GM19372 (cell line): ENCODE results near the gene SH3YL1.

Source experiments
- ATAC-seq: cut with Tn5 transposase; IDR thresholded peaks from one replicate; pipeline ENCODE4 v1.9.1; 2021; ENCODE audit warnings: mild to moderate bottlenecking, low read depth, moderate library complexity; ENCODE audit not compliant: unreplicated experiment

Gene SH3YL1

DNA sequence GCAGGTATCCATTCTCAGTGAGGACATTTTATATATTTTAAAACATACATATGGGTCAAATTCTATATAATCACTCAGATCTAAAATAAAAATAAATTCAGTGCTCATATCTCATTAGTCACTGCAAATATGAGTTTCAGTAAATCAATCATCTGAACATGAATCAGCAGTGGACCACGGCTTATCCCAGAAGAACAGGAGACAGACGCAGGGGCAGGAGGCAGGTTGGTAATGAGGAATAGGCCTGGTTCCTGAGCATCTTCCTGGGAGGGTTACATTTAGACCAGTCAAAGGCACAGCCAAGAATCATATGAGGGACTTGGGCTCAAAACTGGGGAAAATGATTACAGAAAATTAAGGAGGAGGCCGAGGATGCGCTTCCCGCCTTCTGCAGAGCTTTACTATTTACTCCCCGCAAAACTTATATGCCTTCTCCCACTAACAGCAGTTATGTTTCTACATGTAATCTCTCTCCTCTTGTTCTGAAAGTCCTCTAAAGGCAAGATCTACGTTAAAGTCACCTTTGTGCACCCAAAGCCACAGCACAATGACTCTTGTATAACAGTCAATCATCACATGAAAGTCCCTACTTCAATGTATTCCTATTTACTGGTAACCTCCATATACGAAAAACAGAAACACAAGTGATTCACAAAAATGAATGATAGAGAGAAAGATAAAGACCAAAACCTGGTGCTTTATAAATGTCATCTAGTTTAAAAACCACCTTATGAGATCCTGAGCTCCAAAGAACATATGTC, 35.1 kb downstream of the SH3YL1 start:
- no peak for ATAC-seq

DNA sequence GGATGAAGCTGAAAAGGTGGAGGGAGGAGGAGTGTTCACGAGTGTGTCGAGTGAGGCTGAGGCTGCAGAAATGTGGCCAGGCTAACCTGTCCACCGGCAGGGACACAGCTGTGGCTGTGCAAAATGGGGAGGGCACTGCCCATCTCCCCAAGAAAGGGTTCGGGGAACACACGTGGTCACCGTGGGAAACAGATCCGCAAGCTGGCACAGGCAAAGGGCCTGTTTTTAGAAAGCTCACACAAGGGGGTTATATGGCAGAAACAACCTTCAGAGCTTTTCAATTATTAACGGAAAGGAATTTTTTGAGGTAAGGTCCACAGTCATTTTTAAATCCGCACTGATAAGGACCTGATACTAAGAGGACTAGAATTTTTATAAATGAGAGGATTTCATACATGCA, 35.7 kb downstream of the SH3YL1 start:
- ATAC-seq, result no peak

DNA sequence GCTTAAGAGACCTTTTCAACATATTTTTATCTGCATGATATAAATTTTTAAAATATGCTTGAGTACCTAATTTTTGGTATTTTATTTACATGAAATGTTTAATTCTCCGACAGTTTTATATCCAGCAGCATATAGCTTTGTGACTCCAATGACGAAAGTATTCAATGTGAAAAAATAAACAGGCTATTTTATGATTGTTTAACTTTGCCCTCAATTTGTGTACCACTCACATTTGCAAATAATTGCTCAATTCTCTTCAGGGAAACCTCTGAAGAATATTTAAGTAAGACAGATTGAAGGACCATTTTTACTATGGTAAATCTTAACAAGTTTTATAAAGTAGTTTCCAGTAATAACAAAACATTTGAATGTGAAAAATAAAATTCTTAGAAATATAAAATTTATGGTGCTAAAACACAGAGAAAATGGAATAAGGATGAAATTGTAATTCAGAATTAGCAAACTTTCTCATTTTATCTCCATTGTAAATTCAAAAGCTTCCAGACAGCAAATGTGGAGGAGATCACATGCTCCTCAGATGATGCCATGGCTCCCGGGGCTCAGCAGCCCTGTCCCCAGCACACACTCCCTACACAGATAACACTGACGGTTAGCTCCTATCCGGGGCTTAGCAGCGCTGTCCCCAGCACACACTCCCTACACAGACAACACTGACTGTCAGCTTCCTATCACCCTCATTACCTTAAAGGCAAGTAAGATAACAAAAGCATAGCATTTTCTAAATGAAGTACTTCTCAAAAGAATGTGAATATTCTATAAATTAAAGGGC, 39.7 kb downstream of the SH3YL1 start:
- no peak for ATAC-seq

DNA sequence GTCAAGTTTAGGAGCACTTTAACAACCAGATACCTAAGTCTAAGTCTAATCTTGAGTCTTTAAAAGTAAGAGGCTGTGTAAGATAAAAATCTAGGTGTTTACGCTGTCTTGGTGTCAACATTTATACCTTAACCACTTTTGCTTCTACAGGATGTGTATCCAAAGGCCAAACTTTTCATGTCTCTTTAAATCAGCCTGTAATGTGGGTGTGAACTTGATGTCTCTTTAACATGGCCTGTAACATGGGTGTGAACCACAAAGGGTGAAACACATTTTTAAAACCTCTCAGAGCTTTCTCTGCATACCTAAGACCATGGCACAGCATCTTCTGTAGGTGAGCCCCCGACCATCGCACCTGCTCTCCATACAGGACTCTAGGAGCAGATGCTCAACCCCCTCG, 40.4 kb downstream of the SH3YL1 start:
- ATAC-seq, result no peak

DNA sequence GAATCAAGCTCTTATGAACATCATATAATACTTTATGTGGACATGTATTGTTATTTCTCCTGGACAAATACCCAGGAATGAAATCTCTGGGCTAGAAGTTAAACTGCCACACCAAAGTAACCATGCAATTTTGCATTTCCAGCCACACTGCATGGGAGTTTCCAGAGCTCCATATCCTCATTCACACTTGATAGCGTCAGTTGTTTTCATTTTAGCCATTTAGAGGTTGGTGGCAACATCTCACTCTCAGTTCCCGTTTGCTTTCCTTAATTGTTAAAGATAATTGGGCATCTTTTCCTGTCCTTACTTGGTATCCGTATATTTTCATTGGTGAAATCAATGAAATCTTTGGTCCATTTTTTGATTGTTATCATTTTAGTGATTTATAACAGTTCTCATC, 47.8 kb downstream of the SH3YL1 start:
- no peak for ATAC-seq

DNA sequence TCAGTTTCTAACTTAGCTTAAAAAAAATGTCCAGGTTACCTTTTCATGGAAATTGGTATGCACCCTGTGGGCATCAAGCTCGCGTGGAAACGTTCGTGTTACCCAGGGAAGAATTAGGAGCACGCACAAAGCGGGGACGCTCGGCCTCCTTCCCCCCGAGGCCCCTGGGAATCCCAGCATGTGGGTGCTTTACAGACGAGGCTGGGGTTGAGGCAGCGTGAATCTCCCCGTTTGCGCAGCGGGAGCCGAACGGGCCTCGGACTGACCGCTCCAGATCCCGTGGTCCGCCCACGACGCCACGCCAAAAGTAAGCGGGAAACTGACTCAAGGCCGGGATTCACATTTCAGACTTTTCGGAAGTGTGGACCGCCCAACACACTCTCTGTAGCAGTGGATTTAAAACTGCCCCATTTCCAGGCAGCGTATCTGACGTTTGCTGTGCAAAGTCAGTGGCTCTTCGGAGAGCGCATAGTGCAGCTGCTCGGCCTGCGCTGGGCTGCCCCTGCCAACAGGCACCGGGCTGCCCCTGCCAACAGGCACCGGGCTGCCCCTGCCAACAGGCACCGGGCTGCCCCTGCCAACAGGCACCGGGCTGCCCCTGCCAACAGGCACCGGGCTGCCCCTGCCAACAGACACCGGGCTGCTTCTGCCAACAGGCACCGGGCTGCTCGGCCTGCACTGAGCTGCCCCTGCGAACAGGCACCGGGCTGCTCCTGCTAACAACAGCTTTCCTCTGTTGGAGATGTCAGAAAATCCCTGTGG, 49.7 kb downstream of the SH3YL1 start:
- no peak for ATAC-seq

DNA sequence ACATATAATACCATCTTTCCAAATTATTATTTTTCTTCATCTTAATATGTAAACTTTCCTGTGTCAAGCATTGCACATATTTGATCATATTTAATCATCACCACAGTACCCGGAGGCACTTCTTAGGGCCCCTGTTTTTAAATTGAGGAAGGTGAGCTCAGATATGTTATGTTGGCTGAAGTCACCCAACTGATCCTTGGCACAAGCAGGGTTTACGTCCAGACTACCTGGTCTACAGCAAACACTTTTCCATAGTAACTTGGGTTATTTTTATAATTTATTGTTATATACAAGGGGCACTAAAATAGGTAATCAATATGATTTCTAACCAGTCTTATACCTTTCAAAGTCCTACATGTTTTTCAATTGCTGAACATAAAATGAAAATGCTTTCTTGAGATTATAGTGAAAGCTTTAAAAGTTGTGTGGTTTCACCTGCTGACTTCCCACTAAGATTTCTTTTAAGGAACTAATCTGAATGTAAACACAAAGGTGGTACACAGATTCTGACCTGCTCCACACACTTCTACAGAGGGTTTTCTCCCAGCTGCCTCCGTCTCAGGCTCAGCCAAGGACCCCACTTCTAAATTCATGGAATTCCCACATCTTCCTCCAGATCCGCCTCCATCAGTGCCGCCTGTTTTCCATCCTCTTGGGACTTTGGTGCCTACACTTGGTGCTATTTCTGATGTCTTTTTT, 52.2 kb downstream of the SH3YL1 start:
- ATAC-seq, result no peak

DNA sequence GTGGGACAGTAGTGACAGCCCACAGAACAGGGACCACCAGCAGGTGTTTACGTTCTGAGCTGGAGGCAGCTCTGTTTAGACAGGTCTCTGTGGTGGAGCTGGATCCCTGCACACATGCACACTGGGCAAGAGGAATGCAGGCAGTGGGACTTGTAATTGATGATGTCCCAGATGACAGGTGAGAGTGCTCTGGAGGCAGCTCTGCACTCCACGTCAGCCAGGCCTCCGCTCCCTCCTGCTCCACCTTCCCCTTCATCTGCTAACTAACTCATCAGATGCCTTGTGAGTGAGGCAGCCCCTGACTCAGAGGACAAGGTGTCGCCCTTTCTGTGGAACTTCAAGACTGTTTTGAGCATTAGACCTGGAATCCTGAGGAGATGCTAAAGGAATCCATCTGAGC, 53.2 kb downstream of the SH3YL1 start:
- no peak for ATAC-seq

DNA sequence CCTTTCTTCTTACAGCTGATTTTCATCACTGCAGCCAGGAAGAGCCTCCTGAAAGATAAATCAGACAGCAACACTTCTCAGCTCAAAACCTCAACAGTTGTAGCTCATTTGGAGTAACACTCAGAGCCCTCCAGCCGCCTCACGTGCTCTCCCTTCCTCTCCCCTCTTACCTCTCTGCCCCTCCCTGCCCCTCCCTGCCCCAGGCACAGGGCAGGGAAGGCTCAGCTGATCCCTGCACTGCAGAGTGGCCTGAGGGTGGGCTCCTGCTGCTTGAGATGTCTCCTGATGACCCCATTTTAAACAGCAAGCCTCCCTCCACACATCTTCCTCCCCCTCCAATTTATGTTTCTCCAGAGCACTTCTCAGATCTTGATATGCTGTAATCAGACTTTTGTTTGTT, 54.4 kb downstream of the SH3YL1 start:
- ATAC-seq, result no peak

DNA sequence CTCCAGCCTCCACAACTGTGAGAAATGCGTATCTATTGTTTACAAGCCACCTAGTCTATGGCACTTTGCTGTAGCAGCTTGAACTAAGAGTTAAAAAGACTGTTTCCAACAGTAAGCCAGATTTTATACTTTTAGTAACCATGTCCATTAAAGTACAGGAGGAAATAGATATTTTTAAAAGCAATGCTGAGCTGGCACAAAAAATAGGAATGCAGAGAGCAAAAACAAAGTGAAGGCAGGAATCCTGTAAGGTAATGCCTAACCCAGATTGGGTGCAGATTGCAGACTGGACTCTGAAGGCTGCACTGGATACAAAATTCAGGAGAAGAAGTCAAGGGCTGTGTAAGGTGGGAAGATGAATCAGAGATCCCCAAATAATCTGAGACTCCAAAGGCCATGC, 55.5 kb downstream of the SH3YL1 start:
- no peak for ATAC-seq

DNA sequence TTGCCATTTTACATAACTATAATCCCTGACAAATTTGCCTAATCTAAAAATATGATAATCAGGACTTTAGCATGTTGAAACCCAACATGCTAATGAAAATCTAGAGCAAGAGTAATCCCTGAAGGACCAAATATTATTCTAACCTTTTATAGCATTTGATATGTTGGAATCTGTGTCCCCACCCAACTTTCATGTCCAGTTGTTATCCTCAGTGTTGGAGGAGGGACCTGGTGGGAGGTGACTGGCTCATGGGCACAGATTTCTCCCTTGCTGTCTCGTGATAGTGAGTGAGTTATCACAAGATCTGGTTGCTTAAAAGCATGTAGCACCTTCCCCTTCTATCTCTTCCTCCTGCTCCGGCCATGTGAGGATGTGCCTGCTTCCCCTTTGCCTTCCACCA, 59.8 kb downstream of the SH3YL1 start:
- no peak for ATAC-seq

DNA sequence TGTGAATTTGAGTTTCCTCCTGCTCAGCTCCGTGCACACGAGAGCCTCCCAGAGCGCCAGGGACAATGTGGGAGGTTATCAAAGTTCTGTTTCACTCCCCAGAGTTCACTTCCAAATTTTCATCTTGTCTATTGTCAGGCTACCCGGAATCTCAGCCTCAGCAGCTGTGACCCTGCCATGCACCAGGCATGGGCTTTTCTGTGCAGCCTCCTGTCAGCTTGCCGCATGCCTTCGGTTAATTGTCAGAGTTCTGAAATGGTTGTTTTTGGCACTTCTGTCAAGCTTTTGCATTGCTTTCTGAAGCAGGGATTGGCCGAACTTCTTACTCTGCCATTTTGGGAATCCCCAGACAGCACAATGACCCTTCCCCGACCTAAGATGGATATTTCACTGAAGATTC, 60.4 kb downstream of the SH3YL1 start:
- ATAC-seq, result no peak

DNA sequence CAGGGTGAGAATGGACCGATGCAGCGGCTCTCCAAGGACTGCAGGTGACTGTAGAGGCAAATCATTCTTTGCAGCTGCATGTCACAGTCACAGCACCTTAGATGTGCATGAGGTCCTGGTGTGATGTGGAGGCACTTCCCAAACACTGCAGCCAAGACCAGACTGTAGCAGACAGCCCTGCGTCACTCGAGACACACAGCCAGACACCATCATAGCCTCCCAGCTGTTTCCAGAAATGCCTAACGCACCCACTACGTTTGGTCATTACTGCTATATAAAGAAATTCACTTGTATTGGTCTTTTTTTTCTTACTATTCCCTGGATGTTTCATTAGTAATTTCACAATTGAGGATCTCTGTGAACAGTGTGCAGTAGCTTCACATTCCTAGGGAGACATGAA, 60.9 kb downstream of the SH3YL1 start:
- no peak for ATAC-seq

DNA sequence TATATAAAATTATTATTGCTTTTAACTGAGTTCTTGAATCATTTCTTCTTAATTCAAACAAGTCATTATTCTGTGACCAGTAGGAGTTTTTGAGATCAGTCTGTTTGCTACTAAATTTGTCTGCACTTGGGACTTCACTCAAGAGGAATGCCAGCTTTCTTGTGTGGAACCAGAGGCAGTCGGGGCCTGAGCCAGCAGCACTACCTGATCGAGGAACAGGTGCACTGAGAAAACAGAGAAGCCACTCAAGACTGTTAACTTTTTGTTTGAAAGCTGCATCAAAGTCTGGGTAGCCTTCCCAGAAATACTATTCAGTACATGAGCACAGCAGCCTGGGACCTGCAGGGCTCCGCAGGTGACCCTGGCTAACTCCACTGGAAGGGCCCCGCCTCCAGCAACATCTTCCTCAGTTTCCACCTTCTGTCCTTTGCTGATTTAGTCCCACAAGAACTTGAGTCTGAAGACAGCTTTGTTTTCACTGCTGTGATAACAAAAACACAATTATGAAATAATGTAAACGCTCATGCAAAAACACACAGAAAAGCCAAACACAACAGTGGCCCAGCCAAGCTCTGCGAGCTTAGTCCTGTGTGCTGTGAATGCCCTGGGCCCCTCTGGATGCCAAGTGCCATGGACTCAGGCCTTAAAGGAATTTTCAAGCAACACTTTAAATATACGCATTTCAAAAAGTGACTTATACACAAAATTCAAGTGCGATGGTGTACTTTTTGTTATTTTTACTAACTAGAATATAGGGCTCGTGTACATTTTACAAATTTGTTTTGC, 62.0 kb downstream of the SH3YL1 start:
- ATAC-seq, result no peak

DNA sequence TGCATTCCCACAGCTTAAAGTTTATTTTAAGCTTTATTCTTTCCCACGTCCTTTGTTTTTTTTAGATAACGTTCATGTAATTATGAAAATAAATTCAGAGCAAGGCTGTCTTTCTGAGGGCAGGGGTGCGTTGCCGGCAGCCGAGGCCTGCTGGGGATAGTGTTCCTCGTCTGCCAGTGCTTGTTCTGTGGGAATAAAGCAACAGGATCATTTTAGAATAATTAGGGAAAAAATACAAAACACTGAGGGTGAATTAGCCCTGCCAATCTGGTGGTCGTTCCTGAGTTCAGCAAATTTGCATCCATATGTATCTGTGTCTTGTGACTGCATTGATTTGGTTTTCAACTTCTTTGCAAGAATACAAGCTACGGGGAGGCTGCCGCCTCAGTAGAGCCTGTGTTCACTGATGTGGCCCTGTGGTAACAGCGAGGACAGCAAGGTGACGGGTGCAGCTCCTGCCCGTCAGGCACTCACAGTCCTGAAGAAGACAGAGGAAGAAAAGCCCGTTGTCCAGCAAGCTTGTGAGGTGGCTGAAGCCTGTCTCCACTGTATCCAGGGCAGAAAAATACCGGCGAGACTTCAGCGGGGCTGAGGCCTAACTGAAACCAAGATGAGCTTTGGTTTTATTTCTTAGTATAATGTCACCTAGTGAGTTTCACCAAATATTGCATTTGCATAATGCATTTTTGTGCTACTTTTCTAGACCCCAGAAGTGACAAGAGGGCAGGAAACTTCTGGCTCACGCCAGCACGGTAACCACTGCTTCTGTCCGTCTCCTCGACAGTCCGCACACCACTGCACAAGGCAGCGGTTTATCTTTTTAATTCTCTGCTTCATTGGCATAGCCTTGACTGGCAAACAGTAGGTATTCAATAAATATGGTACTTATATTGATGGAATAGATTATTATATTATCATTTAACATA, 64.5 kb downstream of the SH3YL1 start:
- ATAC-seq, result no peak

DNA sequence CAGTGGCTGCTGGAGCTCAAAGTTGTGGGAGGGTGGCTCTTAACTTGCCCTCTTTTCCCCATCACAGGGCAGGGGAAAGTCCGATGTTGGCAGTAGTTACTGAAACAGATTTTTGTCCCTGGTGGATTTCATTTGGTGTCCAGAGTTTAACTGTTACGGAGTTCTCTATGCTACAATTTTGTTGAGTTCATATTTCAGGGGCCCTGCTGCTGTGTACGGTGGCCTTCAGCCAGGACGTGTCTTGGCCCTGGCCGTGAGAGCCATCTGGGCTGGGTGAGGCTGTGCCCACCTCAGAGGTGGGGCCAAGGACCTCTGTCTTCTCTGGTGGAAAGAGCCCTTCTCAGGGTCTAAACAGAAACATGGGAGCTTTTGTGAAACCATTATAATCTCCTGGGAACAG, 67.4 kb downstream of the SH3YL1 start:
- no peak for ATAC-seq

DNA sequence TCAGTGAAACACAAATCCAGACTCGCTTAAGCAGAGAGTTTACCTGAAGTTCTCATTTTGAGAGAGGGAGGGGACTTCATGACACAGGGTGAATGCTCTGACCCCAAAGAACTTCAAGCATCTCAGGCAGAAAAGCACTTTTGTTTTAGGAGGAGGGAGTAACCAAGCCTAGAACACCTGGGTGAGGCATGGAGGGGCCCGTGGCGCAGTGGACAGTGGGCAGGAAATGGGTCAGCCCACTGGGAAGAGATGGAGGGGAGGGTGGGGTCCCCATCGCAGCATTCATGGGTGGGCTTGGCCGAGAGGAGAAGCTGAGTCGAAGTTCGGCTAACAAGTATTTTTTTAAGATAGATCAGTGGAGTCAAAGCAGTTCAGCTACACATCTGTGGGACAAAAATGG, 67.9 kb downstream of the SH3YL1 start:
- ATAC-seq, result no peak

DNA sequence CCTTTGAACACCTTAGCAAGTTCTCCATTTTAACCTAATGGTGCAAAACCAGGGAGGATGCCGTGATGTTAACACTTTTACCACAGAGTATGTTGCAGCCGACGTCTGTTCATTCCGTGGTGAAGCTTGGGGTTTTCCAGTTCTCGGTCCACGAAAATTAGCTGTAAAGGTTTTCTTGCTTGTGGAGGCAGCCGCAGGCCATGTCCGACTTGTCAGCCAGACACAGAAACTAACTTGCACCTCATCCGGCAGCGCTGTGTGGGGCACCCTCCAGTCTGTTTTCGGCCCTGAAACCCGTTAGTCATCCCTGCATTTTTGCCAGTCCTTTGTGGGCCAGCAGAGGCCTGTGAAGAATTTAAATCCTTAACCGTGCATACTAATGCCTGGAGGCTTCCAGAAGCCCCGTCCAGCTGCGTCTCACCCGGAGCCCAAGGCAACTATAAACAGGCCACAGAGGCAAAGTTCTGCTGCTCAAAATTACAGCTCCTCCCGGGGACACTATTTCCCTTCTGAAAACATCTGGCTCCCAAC, 70.6 kb downstream of the SH3YL1 start:
- no peak for ATAC-seq
